Upper lobe of left lung (tissue), 6 donors: ENCODE results near the gene TLE4. TPM values are rescaled to one million over a fixed set of nuclear protein-coding genes. Genes with fewer than 3 reads are reported as not detected.

Experiments used
- ATAC-seq, 2 donors: fragments of 200-7000 bp; cut with Tn5 transposase; one replicate each; pipeline ENCODE4 v1.9.1; 2022; ENCODE audit warnings: mild to moderate bottlenecking in 2 of 2, moderate library complexity in 2 of 2; ENCODE audit not compliant: low FRiP score in 2 of 2
- DNase-seq, 2 donors: peaks; one replicate each; pipeline ENCODE4 v3.0.0-alpha.2; 2019 to 2020
- H3K27ac ChIP-seq, 4 donors: fragments of 200-600 bp; sonication (generic); one replicate each; pipeline ENCODE4 v1.5.1; 2016 to 2019
- H3K27me3 ChIP-seq, 4 donors: fragments of 200-600 bp; sonication (generic); one replicate each; pipeline ENCODE4 v1.5.1; 2017 to 2019
- H3K36me3 ChIP-seq, 4 donors: fragments of 200-600 bp; sonication (generic); one replicate each; pipeline ENCODE4 v1.5.1; 2016 to 2019
- H3K4me1 ChIP-seq, 4 donors: fragments of 200-600 bp; sonication (generic); one replicate each; pipeline ENCODE4 v1.5.1; 2018 to 2019
- H3K4me3 ChIP-seq, 4 donors: fragments of 200-600 bp; sonication (generic); one replicate each; pipeline ENCODE4 v1.5.1; 2017 to 2019; ENCODE audit warnings: mild to moderate bottlenecking in 2 of 4, moderate library complexity in 1 of 4
- H3K9me3 ChIP-seq, 4 donors: fragments of 200-600 bp; sonication (generic); one replicate each; pipeline ENCODE4 v1.5.1; 2018 to 2019
- EP300 ChIP-seq, 4 donors: sonication (generic); formaldehyde crosslinking; IDR thresholded peaks; one replicate each; pipeline ENCODE4 v1.5.1; 2017; ENCODE audit warnings: antibody characterized with exemption in 4 of 4, control low read depth in 2 of 4
- POLR2A ChIP-seq, 4 donors: fragments of 450-650 bp; IDR thresholded peaks; one replicate each; pipeline ENCODE4 v1.5.1; 2016 to 2017; ENCODE audit warnings: antibody characterized with exemption in 4 of 4, mild to moderate bottlenecking in 2 of 4
- POLR2AphosphoS5 ChIP-seq, 2 donors: sonication (generic); formaldehyde crosslinking; IDR thresholded peaks; one replicate each; pipeline ENCODE4 v1.5.1; 2017; ENCODE audit warnings: antibody characterized with exemption in 2 of 2
- WGBS, 2 donors: methylation state at CpG; one replicate each; pipeline ENCODE4 v1.1.5; 2017 to 2018; 5-methylcytosine and 5-hydroxymethylcytosine counted together
- total RNA-seq, 6 donors: library from RNA; depleted of rRNA in 4 of 6; stranded (reverse); fragments of >200 nt in 4 of 6; gene quantifications; one replicate each; pipeline versions ENCODE4 v1.1.0 to v1.2.1, GENCODE V29; 2016 to 2021
- TF ChIP-seq, protein P1 (sequence below), 6 experiments: fragments of 450-650 bp in 4 of 6; fragments of 200-600 bp in 2 of 6; sonication (generic) in 2 of 6; IDR thresholded peaks; one replicate each; pipeline ENCODE4 v1.5.1; 2016 to 2019; ENCODE audit warnings: antibody characterized with exemption in 6 of 6
- donor health status: DM: no; HTN: no; CAD: no; lungs with moderate emphysema.
- donor health status: DM: no; HTN: yes; CAD: no; lungs with severe emphysema.

Gene TLE4
- total RNA-seq, 6 donors from 2014 or later: 37.7 to 152 (median 46.7) TPM

DNA sequence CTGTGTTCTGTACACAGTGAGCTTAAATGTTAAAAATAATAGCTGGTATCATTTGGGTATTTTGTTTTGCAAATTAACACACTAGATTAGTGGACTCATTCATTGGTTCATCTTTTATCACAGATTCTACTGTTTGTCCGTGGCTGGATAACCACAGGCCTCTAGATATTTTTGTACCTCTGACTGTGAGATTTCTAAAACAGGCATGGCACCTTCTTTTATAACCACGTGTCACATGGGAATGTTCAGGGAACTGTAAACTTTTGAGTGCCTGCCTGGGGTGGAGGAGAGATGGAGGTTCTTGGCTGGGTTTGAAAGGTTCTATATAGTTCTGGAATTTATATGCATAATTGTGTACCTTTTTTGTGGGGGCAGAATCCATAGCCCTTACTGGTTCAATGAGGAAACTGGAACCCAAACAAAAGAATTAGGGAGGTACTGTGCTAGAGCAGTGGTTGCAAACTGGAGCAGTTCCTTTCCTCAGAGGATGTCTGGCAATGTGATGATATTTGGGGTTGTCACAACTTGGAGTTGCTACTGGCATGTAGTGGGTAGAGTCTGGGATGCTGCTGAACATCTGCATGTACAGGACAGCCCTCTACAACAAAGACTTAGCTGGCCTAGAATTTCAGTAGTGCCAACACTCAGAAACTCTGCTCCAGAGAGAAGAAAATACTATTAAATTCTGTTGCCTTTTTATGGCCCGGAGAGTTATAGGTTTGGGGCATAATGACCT lies 16.9 kb downstream of the TLE4 start:
- TF ChIP-seq POLR2AphosphoS5 (IDR thresholded peaks at IDR 0.05): no peak
- H3K4me3 ChIP-seq: no peak overlapping the region
- H3K4me1 ChIP-seq: peaks cover 0 to 17% (median 9%) of the 10 kb centered on the region in 4 donors
- no peak overlapping the region for H3K27ac ChIP-seq
- no peaks in the 10 kb centered on the region for H3K9me3 ChIP-seq
- DNase-seq: no peak
- no peaks in the 10 kb centered on the region for H3K27me3 ChIP-seq
- WGBS, 2 donors: 69 to 88% methylated on average over 3 of the region's 3 CpGs
- ATAC-seq: no peak
- H3K36me3 ChIP-seq: no peaks in the 10 kb centered on the region

DNA sequence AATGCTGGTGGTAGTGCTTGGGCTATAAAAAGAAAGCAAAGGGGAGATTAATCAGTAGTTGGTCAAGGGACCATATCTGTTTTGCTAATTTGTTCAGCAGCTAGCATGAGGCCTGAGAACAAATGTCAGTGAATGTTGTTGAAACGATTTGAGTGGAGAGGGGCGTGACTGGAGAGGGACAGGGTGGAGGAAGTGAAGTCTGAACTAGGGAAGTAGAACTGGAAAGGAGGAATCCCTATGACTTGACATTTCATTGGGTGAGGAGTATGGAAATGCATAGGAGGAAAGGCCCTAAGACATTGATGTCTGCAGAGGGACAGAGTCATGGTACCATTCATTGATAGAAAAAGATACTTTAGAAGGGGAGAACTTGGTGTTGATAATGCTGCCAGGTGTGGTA lies 19.7 kb downstream of the TLE4 start:
- TF ChIP-seq POLR2AphosphoS5 (IDR thresholded peaks at IDR 0.05) (no peak), POLR2A (IDR thresholded peaks at IDR 0.05) (no peak), EP300 (IDR thresholded peaks at IDR 0.05) (no peak)
- TF ChIP-seq, protein P1, sequence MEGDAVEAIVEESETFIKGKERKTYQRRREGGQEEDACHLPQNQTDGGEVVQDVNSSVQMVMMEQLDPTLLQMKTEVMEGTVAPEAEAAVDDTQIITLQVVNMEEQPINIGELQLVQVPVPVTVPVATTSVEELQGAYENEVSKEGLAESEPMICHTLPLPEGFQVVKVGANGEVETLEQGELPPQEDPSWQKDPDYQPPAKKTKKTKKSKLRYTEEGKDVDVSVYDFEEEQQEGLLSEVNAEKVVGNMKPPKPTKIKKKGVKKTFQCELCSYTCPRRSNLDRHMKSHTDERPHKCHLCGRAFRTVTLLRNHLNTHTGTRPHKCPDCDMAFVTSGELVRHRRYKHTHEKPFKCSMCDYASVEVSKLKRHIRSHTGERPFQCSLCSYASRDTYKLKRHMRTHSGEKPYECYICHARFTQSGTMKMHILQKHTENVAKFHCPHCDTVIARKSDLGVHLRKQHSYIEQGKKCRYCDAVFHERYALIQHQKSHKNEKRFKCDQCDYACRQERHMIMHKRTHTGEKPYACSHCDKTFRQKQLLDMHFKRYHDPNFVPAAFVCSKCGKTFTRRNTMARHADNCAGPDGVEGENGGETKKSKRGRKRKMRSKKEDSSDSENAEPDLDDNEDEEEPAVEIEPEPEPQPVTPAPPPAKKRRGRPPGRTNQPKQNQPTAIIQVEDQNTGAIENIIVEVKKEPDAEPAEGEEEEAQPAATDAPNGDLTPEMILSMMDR (IDR thresholded peaks at IDR 0.05): no peak
- no peaks in the 10 kb centered on the region for H3K27me3 ChIP-seq
- DNase-seq (no peak), ATAC-seq (peak in 1 of 2 donors; percentile 29)
- peaks cover 0 to 8% (median 2%) of the 10 kb centered on the region in 4 donors for H3K4me1 ChIP-seq
- no peak overlapping the region for H3K27ac ChIP-seq
- H3K9me3 ChIP-seq: no peaks in the 10 kb centered on the region
- H3K36me3 ChIP-seq: no peaks in the 10 kb centered on the region
- H3K4me3 ChIP-seq: no peak overlapping the region
- WGBS, 2 donors: 61 to 69% methylated on average over 2 of the region's 2 CpGs

DNA sequence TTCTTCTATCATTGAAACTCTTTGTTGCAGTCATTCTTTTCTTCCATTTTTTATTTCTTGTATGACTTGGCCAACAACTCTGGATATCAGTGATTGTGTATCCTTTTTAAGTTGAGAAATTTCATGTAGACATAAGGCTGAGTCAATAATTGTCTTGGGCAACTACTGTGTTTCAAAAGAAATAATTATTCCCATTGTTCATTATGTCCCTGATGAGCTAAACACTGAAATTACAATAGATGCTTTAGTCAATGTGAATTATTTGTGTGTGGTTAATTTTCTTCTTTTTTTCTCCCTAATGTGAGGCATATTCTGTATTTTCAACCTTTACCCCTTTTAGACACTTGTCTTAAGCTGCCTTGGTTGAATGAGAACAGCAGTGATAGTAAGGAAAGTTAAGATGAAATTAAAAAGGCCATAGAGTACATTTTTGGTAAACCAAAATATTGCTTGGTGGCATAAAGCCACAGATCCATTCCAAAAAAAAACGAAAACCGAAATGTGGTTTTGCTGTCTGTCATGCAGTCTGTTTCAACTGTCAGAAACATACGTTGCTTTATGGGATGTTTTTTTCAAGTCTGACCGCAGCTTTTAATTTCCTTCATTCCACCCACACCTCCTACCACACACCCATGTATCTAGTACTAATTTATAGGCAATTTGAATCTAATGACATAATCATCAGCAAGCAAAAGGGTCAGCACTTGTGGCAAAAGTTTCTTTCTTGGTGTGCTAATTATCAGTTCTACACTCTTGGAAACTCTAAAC lies 21.1 kb downstream of the TLE4 start:
- WGBS, 2 donors: 55 to 75% methylated on average over 4 of the region's 4 CpGs
- H3K27ac ChIP-seq: no peak overlapping the region
- no peak overlapping the region for H3K4me3 ChIP-seq
- no peaks in the 10 kb centered on the region for H3K36me3 ChIP-seq
- TF ChIP-seq POLR2AphosphoS5 (IDR thresholded peaks at IDR 0.05) (no peak), POLR2A (IDR thresholded peaks at IDR 0.05) (no peak), EP300 (IDR thresholded peaks at IDR 0.05) (no peak)
- TF ChIP-seq, protein P1 (IDR thresholded peaks at IDR 0.05): no peak
- H3K4me1 ChIP-seq: peaks cover 0 to 8% (median 2%) of the 10 kb centered on the region in 4 donors
- DNase-seq: no peak
- no peaks in the 10 kb centered on the region for H3K9me3 ChIP-seq
- no peaks in the 10 kb centered on the region for H3K27me3 ChIP-seq
- no peak for ATAC-seq

DNA sequence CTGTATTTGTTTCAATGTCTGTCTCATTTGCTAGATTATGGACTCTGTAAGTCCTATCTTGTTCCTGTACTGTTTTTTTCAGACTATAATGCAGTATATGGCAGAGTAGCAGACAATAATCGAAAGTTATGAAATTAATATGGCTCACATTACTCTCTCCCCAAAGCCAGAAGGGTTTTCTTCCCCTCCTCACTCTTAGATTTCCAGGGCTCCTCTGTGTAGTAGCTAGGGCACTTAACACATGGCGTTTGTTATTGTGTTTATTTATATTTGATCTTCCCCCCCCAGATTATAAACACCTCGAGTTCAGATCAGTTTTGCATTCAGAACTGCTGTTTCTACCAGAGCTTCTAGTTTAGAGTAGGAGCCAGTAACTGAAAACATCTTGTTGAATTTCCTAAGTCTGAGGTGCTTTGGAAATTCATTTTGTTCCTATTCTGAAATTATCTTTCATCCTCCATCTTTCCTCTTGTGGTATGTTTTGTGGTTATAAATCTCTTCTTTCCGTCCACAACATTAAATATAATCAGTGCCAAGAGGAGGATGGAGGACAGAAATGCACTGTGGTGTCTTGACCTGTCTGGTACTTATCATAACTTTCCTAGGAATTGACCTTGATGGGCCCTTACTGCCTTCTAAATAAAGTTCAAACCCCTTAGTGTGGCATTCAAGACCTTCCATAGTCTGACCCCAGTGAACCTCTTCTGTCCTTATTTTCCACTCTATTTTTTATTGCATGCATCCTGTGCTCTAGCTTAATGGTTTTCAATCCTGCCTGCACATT lies 27.0 kb downstream of the TLE4 start:
- ATAC-seq (no peak), DNase-seq (no peak)
- WGBS, 2 donors: 60 to 63% methylated on average over 4 of the region's 4 CpGs
- Histone ChIP-seq H3K4me3 (no peak overlapping the region), H3K36me3 (no peaks in the 10 kb centered on the region), H3K27ac (no peak overlapping the region), H3K4me1 (no peaks in the 10 kb centered on the region), H3K27me3 (no peaks in the 10 kb centered on the region), H3K9me3 (peaks cover 0 to 7% (median 0%) of the 10 kb centered on the region in 4 donors)
- TF ChIP-seq POLR2A (IDR thresholded peaks at IDR 0.05) (no peak), POLR2AphosphoS5 (IDR thresholded peaks at IDR 0.05) (no peak), EP300 (IDR thresholded peaks at IDR 0.05) (no peak)
- TF ChIP-seq, protein P1 (IDR thresholded peaks at IDR 0.05): no peak

DNA sequence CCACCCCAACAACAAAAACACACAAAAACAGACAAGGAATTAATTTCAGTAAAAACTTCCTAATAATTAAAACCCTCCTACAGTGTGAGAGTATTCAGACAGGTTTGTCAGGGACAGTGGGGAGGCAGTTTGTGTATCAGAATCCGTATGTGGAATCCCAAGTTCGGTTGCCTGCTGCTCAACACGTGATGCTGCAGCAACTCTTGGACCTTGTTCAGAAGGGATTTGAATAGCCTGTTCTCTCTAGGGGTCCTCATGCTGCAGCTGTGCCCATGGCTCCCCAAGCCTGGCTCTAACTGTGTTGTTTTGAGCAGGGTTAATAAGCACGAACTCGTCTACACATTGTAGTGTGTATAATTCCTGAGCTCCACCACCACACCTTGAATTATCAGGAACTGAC lies 28.7 kb downstream of the TLE4 start:
- Histone ChIP-seq H3K4me3 (no peak overlapping the region), H3K27me3 (no peaks in the 10 kb centered on the region), H3K27ac (no peak overlapping the region), H3K36me3 (no peaks in the 10 kb centered on the region), H3K9me3 (peaks cover 0 to 7% (median 0%) of the 10 kb centered on the region in 4 donors), H3K4me1 (no peaks in the 10 kb centered on the region)
- ATAC-seq: no peak
- TF ChIP-seq EP300 (IDR thresholded peaks at IDR 0.05) (no peak), POLR2AphosphoS5 (IDR thresholded peaks at IDR 0.05) (no peak), POLR2A (IDR thresholded peaks at IDR 0.05) (no peak)
- TF ChIP-seq, protein P1 (IDR thresholded peaks at IDR 0.05): no peak
- 89 to 95% methylated on average over 5 of the region's 5 CpGs for WGBS, 2 donors
- DNase-seq: no peak
